Right lobe of liver (tissue), 4 donors: ENCODE data around the gene POLR2J.

Source experiments
- POLR2A ChIP-seq: fragments of 450-650 bp; IDR thresholded peaks from one replicate; pipeline ENCODE4 v1.6.1; 2017; ENCODE audit warnings: antibody characterized with exemption, mild to moderate bottlenecking
- TF ChIP-seq, protein P1 (sequence below), 4 donors: fragments of 200-600 bp in 3 of 4; fragments of 450-650 bp in 1 of 4; IDR thresholded peaks; one replicate each; pipeline versions ENCODE4 v1.5.1 to v1.8.0; 2016 to 2022; ENCODE audit warnings: antibody characterized with exemption in 4 of 4, mild to moderate bottlenecking in 2 of 4
- donor health status: DM: no; HTN: no; CAD: no.
- donor health status: DM: no; HTN: no; CAD: no.
- donor health status: DM: no; HTN: yes; CAD: no.

DNA sequence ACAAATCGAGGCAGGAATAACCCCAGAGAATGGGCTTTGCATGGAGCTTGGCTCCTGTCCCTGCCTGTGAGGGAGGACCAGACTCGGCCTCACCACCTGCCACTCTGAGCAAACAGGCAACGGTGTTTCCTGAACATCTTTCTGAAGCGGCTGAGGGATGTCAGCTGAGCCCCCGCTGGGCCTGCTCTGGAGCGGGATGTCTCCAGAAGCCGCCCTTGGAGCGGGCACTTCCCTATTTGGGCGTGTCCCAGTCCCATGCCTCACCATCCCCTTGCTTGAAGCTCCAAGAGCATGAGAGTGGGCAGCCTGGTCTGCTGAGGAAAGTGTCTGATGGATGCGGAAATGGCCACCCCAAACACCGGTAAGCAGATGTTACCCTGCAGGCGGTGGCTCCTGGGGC, 24.3 kb downstream of the POLR2J start:
- no peak for TF ChIP-seq POLR2A
- TF ChIP-seq, protein P1, sequence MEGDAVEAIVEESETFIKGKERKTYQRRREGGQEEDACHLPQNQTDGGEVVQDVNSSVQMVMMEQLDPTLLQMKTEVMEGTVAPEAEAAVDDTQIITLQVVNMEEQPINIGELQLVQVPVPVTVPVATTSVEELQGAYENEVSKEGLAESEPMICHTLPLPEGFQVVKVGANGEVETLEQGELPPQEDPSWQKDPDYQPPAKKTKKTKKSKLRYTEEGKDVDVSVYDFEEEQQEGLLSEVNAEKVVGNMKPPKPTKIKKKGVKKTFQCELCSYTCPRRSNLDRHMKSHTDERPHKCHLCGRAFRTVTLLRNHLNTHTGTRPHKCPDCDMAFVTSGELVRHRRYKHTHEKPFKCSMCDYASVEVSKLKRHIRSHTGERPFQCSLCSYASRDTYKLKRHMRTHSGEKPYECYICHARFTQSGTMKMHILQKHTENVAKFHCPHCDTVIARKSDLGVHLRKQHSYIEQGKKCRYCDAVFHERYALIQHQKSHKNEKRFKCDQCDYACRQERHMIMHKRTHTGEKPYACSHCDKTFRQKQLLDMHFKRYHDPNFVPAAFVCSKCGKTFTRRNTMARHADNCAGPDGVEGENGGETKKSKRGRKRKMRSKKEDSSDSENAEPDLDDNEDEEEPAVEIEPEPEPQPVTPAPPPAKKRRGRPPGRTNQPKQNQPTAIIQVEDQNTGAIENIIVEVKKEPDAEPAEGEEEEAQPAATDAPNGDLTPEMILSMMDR (IDR thresholded peaks at IDR 0.05), result no peak
